Endothelial cell of umbilical vein (primary cell): ENCODE measurements around the gene PDCD1.

Experiments used
- CTCF ChIP-seq, 2 donors: IDR thresholded peaks; 1 replicate in 1 of 2; 2 replicates in 1 of 2; pipeline ENCODE4 v1.5.1; 2011; ENCODE audit warnings: low read length in 2 of 2, mild to moderate bottlenecking in 2 of 2, moderate library complexity in 2 of 2, control low read depth in 1 of 2, inconsistent platforms in 1 of 2, low read depth in 1 of 2; ENCODE audit not compliant: insufficient read depth in 1 of 2; ENCODE audit errors: extremely low read depth in 1 of 2
- POLR2A ChIP-seq: IDR thresholded peaks from 2 replicates; pipeline ENCODE4 v1.6.1; 2012; ENCODE audit warnings: low read depth, mild to moderate bottlenecking, control low read depth, low read length

GRCh38 chr2:241802421-241803318, 56.0 kb downstream of the PDCD1 start:
- TF ChIP-seq CTCF (IDR thresholded peaks at IDR 0.05; ENCODE audit: extremely low read depth in 1 of 2, insufficient read depth in 1 of 2, low read depth in 1 of 2, low read length in 2 of 2) (no peak), POLR2A (no peak)
